Spinal cord (tissue), 10 donors: ENCODE data around the gene IKBKG. TPM values are rescaled to one million over a fixed set of nuclear protein-coding genes. Genes with fewer than 3 reads are reported as not detected.
"Not testable (repeated sequence)": the region's sequence is repeated elsewhere in the genome, so short reads cannot be mapped to it uniquely, and the experiment has no call there.

ENCODE experiments used
- DNase-seq, 6 donors: peaks; one replicate each; pipeline versions ENCODE4 v3.0.0 to v3.0.0-alpha.2; 2013 to 2015; ENCODE audit warnings: low spot score in 6 of 6, low read depth in 4 of 6
- H3K27ac ChIP-seq: one replicate; pipeline ENCODE4 v1.5.1; 2013; ENCODE audit warnings: low read depth, low read length, control low read depth
- H3K27me3 ChIP-seq: one replicate; pipeline ENCODE4 v1.6.1; 2013; ENCODE audit warnings: low read length; ENCODE audit not compliant: control insufficient read depth, insufficient read depth
- H3K36me3 ChIP-seq: one replicate; pipeline ENCODE4 v1.6.1; 2013; ENCODE audit warnings: low read length; ENCODE audit not compliant: control insufficient read depth, insufficient read depth
- H3K4me1 ChIP-seq: one replicate; pipeline ENCODE4 v1.6.1; 2013; ENCODE audit warnings: low read length; ENCODE audit not compliant: control insufficient read depth, insufficient read depth
- H3K4me3 ChIP-seq: one replicate; pipeline ENCODE4 v1.5.1; 2013; ENCODE audit warnings: low read depth, low read length, control low read depth
- H3K9me3 ChIP-seq: one replicate; pipeline ENCODE4 v1.6.1; 2013; ENCODE audit warnings: low read length; ENCODE audit not compliant: control insufficient read depth, insufficient read depth
- WGBS: methylation state at CpG from one replicate; pipeline ENCODE4 v1.1.5; 2013; ENCODE audit warnings: missing lambda C conversion rate; ENCODE audit not compliant: insufficient coverage; 5-methylcytosine and 5-hydroxymethylcytosine counted together
- polyA plus RNA-seq, 2 donors: library from polyadenylated mRNA; unstranded; fragments of 120-200 nt; gene quantifications; one replicate each; pipeline ENCODE4 v1.2.1, GENCODE V29; 2013; ENCODE audit not compliant: insufficient read length in 2 of 2
- total RNA-seq, 2 donors: library from RNA; depleted of rRNA in 1 of 2; stranded (reverse); fragments of 120-200 nt in 1 of 2; fragments of >200 nt in 1 of 2; gene quantifications; one replicate each; pipeline versions ENCODE4 v1.2.3 to v1.2.4, GENCODE V29; 2013 to 2014
- donor health status: healthy.

Gene IKBKG
- total and polyA plus RNA-seq, 4 donors, result 7.7 to 23.9 (median 20.2) TPM

GRCh38 chrX:154540365-154540764 is 7.1 kb upstream of the IKBKG start:
- not testable (repeated sequence) for H3K27ac ChIP-seq, H3K4me3 ChIP-seq, H3K27me3 ChIP-seq, H3K4me1 ChIP-seq, DNase-seq, H3K9me3 ChIP-seq
- peaks cover 38% of the 10 kb centered on the region for H3K36me3 ChIP-seq
- 81% methylated on average over 4 of the region's 7 CpGs for WGBS

GRCh38 chrX:154540897-154541535 is 6.4 kb upstream of the IKBKG start:
- H3K4me3 ChIP-seq, result no peak overlapping the region
- peaks cover 9% of the 10 kb centered on the region for H3K4me1 ChIP-seq
- H3K9me3 ChIP-seq, result no peaks in the 10 kb centered on the region
- WGBS, result 89% methylated on average over 16 of the region's 19 CpGs
- no peak for DNase-seq
- H3K36me3 ChIP-seq, result peaks cover 33% of the 10 kb centered on the region
- H3K27ac ChIP-seq, result no peak overlapping the region
- no peaks in the 10 kb centered on the region for H3K27me3 ChIP-seq

DNA sequence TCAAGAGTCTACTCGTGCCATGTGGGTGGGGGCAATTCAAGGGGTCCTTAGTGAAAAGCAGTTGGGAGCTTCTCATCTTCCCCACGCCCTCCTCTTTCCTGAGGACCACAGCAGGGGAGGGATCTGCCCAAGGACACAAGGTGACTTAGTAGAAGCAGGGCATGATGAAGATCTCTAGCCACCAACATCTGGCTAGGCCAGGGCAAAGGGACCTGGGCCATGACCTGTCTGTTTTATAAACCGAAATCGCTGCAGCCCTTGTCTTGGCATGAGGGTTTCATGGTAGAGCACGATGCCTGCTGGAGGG is 5.9 kb upstream of the IKBKG start:
- Histone ChIP-seq H3K27ac (no peak overlapping the region), H3K27me3 (no peaks in the 10 kb centered on the region)
- 89% methylated on average over 3 of the region's 5 CpGs for WGBS

DNA sequence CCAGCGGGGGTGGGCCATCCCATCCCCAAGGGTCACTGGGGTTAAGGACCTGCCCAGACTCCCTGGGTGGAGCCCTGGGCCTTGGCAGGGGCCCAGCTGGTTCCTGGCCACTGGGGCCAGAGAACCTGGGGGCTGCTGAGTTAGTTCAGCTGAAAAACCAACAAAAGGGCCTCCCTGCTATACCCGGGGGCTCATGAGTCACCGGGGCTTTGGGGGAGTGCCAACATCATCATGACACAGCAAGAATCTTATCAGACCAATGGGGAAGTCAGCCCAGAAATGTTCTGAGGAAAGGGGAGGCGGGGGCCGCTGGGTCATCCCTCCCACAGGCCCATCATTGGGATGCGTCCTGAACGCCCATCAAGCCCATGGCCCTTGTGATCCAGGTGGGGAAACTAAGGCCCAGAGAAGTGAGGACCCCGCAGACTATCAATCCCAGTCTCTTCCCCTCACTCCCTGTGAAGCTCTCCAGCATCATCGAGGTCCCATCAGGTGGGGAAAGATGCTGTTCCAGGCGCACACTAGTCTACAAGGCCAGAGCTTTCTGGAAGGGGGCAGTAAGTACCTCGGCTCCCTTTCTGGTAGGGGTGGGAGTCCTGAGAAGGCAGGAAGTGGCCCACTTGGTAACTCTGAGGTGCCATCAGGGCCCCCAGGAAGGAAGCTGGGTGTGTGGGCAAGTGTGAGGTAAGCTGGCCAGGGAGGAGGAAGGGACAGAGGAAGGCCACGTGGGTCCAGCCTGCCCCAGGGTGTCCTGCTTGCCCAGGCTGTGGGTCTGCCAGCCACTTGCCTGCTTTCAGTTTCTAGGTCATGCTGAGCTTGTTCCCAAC is 5.3 kb upstream of the IKBKG start:
- H3K4me1 ChIP-seq, result peaks cover 14% of the 10 kb centered on the region
- DNase-seq, result peak in 1 of 6 donors; percentile 40
- H3K36me3 ChIP-seq, result peaks cover 33% of the 10 kb centered on the region
- no peak overlapping the region for H3K4me3 ChIP-seq
- no peaks in the 10 kb centered on the region for H3K9me3 ChIP-seq
- WGBS, result 68% methylated on average over 5 of the region's 12 CpGs
- H3K27ac ChIP-seq, result no peak overlapping the region
- H3K27me3 ChIP-seq, result no peaks in the 10 kb centered on the region

More for the DNA sequence above, 5.9 kb upstream of the IKBKG start:
- Histone ChIP-seq H3K36me3 (peaks cover 33% of the 10 kb centered on the region), H3K4me3 (no peak overlapping the region), H3K9me3 (no peaks in the 10 kb centered on the region), H3K4me1 (peaks cover 14% of the 10 kb centered on the region)
- no peak for DNase-seq

GRCh38 chrX:154542723-154543424 is 4.5 kb upstream of the IKBKG start:
- H3K27me3 ChIP-seq, result no peaks in the 10 kb centered on the region
- no peak overlapping the region for H3K4me3 ChIP-seq
- WGBS, result 84% methylated on average over 17 of the region's 20 CpGs
- peaks cover 33% of the 10 kb centered on the region for H3K36me3 ChIP-seq
- no peak overlapping the region for H3K27ac ChIP-seq
- DNase-seq, result no peak
- peaks cover 14% of the 10 kb centered on the region for H3K4me1 ChIP-seq
- no peaks in the 10 kb centered on the region for H3K9me3 ChIP-seq

DNA sequence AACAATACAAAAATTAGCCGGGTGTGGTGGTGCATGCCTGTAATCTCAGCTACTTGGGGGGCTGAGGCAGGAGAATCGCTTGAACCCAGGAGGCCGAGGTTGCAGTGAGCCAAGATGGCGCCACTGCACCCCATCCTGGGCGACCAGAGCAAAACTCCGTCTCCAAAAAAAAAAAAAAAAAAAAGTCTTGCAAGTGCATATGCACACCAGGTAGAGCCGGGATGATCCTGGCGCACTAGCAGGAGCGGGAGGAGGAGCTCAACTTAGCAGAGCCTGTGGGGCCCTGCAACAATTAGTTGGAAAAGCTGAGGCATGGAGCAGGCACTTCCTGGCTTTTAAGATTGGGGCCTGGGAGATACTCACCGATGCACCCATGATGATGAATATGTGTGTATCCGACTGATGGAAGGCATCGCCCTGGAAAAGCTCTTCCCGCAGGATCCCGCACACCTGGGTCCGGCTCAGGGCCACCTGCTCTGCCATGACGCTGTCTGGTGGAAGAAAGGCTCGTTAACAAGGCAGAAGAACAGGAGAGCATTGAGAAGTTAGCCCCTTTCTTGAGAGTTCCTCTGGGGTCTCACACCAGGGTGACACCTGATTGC is 1.6 kb upstream of the IKBKG start:
- no peaks in the 10 kb centered on the region for H3K9me3 ChIP-seq
- H3K4me3 ChIP-seq, result no peak overlapping the region
- no peak for DNase-seq
- peaks cover 18% of the 10 kb centered on the region for H3K4me1 ChIP-seq
- H3K27ac ChIP-seq, result no peak overlapping the region
- 91% methylated on average over 16 of the region's 17 CpGs for WGBS
- peaks cover 30% of the 10 kb centered on the region for H3K36me3 ChIP-seq
- H3K27me3 ChIP-seq, result no peaks in the 10 kb centered on the region

DNA sequence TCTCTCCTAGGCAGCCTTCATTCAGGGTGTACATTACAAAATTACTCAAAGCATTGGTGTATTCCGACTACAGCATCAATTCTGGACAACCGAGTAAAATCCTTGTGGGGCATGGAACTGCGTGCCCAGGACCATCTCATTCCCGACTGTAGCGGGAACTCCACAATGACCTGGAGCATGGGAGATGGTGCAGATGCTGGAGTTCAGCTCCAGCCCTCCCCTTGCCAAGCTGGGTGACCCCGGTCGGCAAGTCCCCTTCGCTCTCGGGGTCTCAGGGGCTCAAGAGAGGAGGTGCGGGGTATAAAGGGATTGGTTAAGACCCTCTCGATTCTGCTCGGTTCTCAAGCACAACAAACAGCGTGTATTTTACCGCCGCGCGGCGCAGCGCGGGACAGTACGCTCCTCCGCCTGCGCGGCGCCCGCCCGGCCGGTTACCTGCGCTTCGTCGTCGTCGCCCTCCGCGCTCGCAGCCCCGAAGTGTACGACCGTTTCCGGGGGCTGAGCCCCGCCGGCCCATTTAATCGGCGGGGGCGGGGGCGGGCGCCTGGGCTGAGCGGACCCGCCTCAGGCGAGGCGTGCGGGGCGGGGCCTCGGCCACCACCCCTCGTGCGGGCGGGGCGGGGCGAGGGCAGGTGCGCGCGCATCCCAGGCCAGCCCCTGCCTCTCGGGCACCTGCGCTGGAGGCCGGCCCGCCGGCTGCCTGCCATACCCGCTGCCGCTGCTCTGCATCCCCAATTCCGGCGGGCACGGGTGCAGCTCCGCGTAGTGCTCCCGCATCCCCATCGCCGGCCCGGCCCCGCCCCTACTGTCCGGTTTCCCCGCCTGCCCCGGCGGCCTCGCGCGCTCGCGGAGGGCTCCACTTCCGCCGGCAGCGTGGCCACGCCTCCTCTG is 821 bp upstream of the IKBKG start, which contains the start of gene G6PD:
TSS of gene G6PD (minus strand) at position 493 of the 891 bp plus-strand sequence. CDS start 691 bp downstream, outside the sequence.
- peaks cover 18% of the 10 kb centered on the region for H3K4me1 ChIP-seq
- peak within 1 kb of the TSS; percentile 70 for H3K4me3 ChIP-seq
- peaks cover 24% of the 10 kb centered on the region for H3K36me3 ChIP-seq
- peak in 4 of 6 donors; percentile 28 to 89 (median 72) for DNase-seq
- no peaks in the 10 kb centered on the region for H3K27me3 ChIP-seq
- WGBS, result 24% methylated on average over 92 of the region's 92 CpGs
- H3K9me3 ChIP-seq, result no peaks in the 10 kb centered on the region
- peak within 1 kb of the TSS; percentile 96 for H3K27ac ChIP-seq

DNA sequence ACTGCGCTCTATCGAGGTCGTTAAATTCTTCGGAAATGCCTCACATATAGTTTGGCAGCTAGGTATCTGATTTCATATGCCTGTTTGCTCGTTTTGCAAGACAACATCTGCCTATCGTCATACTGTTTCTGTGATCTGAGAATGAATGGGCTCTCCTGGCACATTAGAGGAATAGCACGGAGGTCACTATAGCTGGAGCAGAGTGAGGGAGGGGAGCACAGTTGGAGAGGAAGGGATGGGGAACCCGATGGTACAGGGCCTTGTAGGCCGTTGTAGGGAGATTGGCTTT is 552 bp downstream of the IKBKG start:
- 44% methylated on average over 9 of the region's 9 CpGs for WGBS
- DNase-seq, result no peak
- Histone ChIP-seq H3K9me3 (no peaks in the 10 kb centered on the region), H3K27me3 (no peaks in the 10 kb centered on the region), H3K4me3 (peak overlapping the region; percentile 70), H3K4me1 (peaks cover 11% of the 10 kb centered on the region), H3K36me3 (peaks cover 18% of the 10 kb centered on the region), H3K27ac (no peak overlapping the region)

GRCh38 chrX:154549766-154550165 is 2.3 kb downstream of the IKBKG start:
- DNase-seq, result no peak
- no peak overlapping the region for H3K27ac ChIP-seq
- no CpG with 5 or more reads among the region's 1 CpG for WGBS
- H3K27me3 ChIP-seq, result no peaks in the 10 kb centered on the region
- H3K4me3 ChIP-seq, result no peak overlapping the region
- peaks cover 23% of the 10 kb centered on the region for H3K36me3 ChIP-seq
- H3K4me1 ChIP-seq, result peaks cover 11% of the 10 kb centered on the region
- H3K9me3 ChIP-seq, result no peaks in the 10 kb centered on the region
